Measurements from ENCODE around the gene GJA3. TPM values are rescaled to one million over a fixed set of nuclear protein-coding genes. Genes with fewer than 3 reads are reported as not detected.
A peak's percentile ranks its signal among the peaks of the same experiment; 100 is the strongest.
"Not testable (repeated sequence)": the region's sequence is repeated elsewhere in the genome, so short reads cannot be mapped to it uniquely, and the experiment has no call there.

GJA3 gene
- total RNA-seq, 4 donors from 2014 or later, result under 0.01 TPM; not detected in 3

- no peak for DNase-seq (ENCODE audit: low spot score in 2 of 2)
- Histone ChIP-seq H3K27ac (no peak overlapping the region), H3K36me3 (no peaks in the 10 kb centered on the region), H3K9me3 (no peaks in the 10 kb centered on the region), H3K27me3 (peaks cover 0 to 66% of the 10 kb centered on the region in 2 donors), H3K4me1 (peaks cover 0 to 27% (median 7%) of the 10 kb centered on the region in 4 donors), H3K4me3 (no peak overlapping the region)
- 53 to 62% methylated on average over 16 of the region's 16 CpGs for WGBS, 2 donors
- TF ChIP-seq POLR2A (IDR thresholded peaks at IDR 0.05), result no peak
- TF ChIP-seq EP300 (IDR thresholded peaks at IDR 0.05), result no peak
- no peak for TF ChIP-seq CTCF (IDR thresholded peaks at IDR 0.05)
Observed at GRCh38 chr13:20161951-20162300, 1.1 kb upstream of the GJA3 start.

GRCh38 chr13:20161275-20161950 is 561 bp upstream of the GJA3 start:
- 7 to 17% methylated on average over 38 to 77 of the region's 79 CpGs for WGBS, 2 donors
- H3K4me1 ChIP-seq, result peaks cover 0 to 27% (median 7%) of the 10 kb centered on the region in 4 donors
- no peak overlapping the region for H3K27ac ChIP-seq
- no peak for DNase-seq (ENCODE audit: low spot score in 2 of 2)
- no peaks in the 10 kb centered on the region for H3K36me3 ChIP-seq
- H3K4me3 ChIP-seq, result peak overlapping the region in 3 of 4 donors; percentile 10 to 42 (median 40)
- TF ChIP-seq POLR2A (IDR thresholded peaks at IDR 0.05), result no peak
- no peak for TF ChIP-seq EP300 (IDR thresholded peaks at IDR 0.05)
- no peak for TF ChIP-seq CTCF (IDR thresholded peaks at IDR 0.05)
- H3K9me3 ChIP-seq, result no peaks in the 10 kb centered on the region
- H3K27me3 ChIP-seq, result peaks cover under 1 to 72% of the 10 kb centered on the region in 2 donors

GRCh38 chr13:20159646-20160305 is 1.1 kb downstream of the GJA3 start:
- H3K4me3 ChIP-seq, result no peak overlapping the region
- TF ChIP-seq POLR2A (IDR thresholded peaks at IDR 0.05), result no peak
- TF ChIP-seq EP300 (IDR thresholded peaks at IDR 0.05), result peak in 1 of 2 donors; percentile 28
- no peak for TF ChIP-seq CTCF (IDR thresholded peaks at IDR 0.05)
- DNase-seq (ENCODE audit: low spot score in 2 of 2), result no peak
- H3K27ac ChIP-seq, result no peak overlapping the region
- peaks cover 0 to 27% (median 7%) of the 10 kb centered on the region in 4 donors for H3K4me1 ChIP-seq
- no peaks in the 10 kb centered on the region for H3K36me3 ChIP-seq
- H3K9me3 ChIP-seq, result no peaks in the 10 kb centered on the region
- 24 to 27% methylated on average over 18 of the region's 18 CpGs for WGBS, 2 donors
- peaks cover 4 to 86% of the 10 kb centered on the region in 2 donors for H3K27me3 ChIP-seq

- DNase-seq (ENCODE audit: low spot score in 2 of 2), result no peak
- Histone ChIP-seq H3K27ac (no peak overlapping the region), H3K27me3 (peaks cover 4 to 95% of the 10 kb centered on the region in 2 donors), H3K36me3 (no peaks in the 10 kb centered on the region), H3K9me3 (no peaks in the 10 kb centered on the region), H3K4me1 (peaks cover 0 to 22% (median 7%) of the 10 kb centered on the region in 4 donors), H3K4me3 (no peak overlapping the region)
- no peak for TF ChIP-seq CTCF (IDR thresholded peaks at IDR 0.05)
- no peak for TF ChIP-seq EP300 (IDR thresholded peaks at IDR 0.05)
- TF ChIP-seq POLR2A (IDR thresholded peaks at IDR 0.05), result no peak
- 36 to 43% methylated on average over 3 of the region's 3 CpGs for WGBS, 2 donors
Observed at GRCh38 chr13:20157151-20157796, 3.6 kb downstream of the GJA3 start.

GRCh38 chr13:20156702-20157101 is 4.2 kb downstream of the GJA3 start:
- Histone ChIP-seq H3K4me1 (peaks cover 0 to 22% (median 7%) of the 10 kb centered on the region in 4 donors), H3K27ac (no peak overlapping the region), H3K9me3 (no peaks in the 10 kb centered on the region), H3K27me3 (peaks cover 4 to 95% of the 10 kb centered on the region in 2 donors), H3K4me3 (no peak overlapping the region), H3K36me3 (no peaks in the 10 kb centered on the region)
- DNase-seq (ENCODE audit: low spot score in 2 of 2), result no peak
- TF ChIP-seq CTCF (IDR thresholded peaks at IDR 0.05) (no peak), EP300 (IDR thresholded peaks at IDR 0.05) (no peak), POLR2A (IDR thresholded peaks at IDR 0.05) (no peak)
- WGBS, 2 donors, result 40 to 41% methylated on average over 2 of the region's 2 CpGs

GRCh38 chr13:20153290-20153689 is 7.6 kb downstream of the GJA3 start:
- not testable (repeated sequence) for DNase-seq (ENCODE audit: low spot score in 2 of 2); H3K27ac ChIP-seq; H3K36me3 ChIP-seq; H3K4me1 ChIP-seq; H3K9me3 ChIP-seq; H3K4me3 ChIP-seq
- peaks cover 4 to 96% of the 10 kb centered on the region in 2 donors for H3K27me3 ChIP-seq
- 94 to 97% methylated on average over 2 of the region's 2 CpGs for WGBS, 2 donors

All from tibial nerve (tissue), 4 donors.